H1 (cell line): Measurements from ENCODE around the gene FCRL6. TPM values are rescaled to one million over a fixed set of nuclear protein-coding genes. Genes with fewer than 3 reads are reported as not detected.

Experiments used
- CTCF ChIA-PET: fragments of 300-600 bp; sonication (Branson Sonifier 250); formaldehyde crosslinking; loops from one replicate; lab custom pipeline; 2021; ENCODE audit not compliant: partially characterized antibody; lab: Charles Lee
- POLR2A ChIA-PET: fragments of 300-600 bp; sonication (Branson Sonifier 250); formaldehyde crosslinking; loops from one replicate; lab custom pipeline; 2021; ENCODE audit warnings: inconsistent platforms; ENCODE audit not compliant: partially characterized antibody; lab: Charles Lee
- DNase-seq, 2 experiments: peaks; one replicate each; pipeline versions ENCODE4 v3.0.0 to v3.0.0-alpha.2; 2010 to 2022; ENCODE audit warnings: low spot score in 2 of 2, low read depth in 1 of 2, mixed read lengths in 1 of 2
- FAIRE-seq: peaks from 2 replicates; lab custom pipeline; 2011; peaks lifted over from hg19 to GRCh38; lab: Jason Lieb, UNC
- H2AFZ ChIP-seq: 2 replicates; pipeline ENCODE4 v1.8.1; 2012; ENCODE audit warnings: low read length, inconsistent platforms
- H2AK5ac ChIP-seq: 2 replicates; pipeline ENCODE4 v1.6.1; 2013; ENCODE audit warnings: low read depth, low read length
- H2BK120ac ChIP-seq: replicated peaks from 2 replicates; pipeline ENCODE3; 2013; ENCODE audit warnings: low read depth, low read length, inconsistent platforms
- H2BK12ac ChIP-seq: 2 replicates; pipeline ENCODE4 v1.6.1; 2013; ENCODE audit warnings: low read depth, low read length
- H2BK15ac ChIP-seq: 2 replicates; pipeline ENCODE4 v1.6.1; 2013; ENCODE audit warnings: low read length
- H2BK20ac ChIP-seq: 2 replicates; pipeline ENCODE4 v1.6.1; 2013; ENCODE audit warnings: low read length
- H2BK5ac ChIP-seq: 2 replicates; pipeline ENCODE4 v1.6.1; 2013; ENCODE audit warnings: low read depth, low read length
- H3K14ac ChIP-seq: 2 replicates; pipeline ENCODE4 v1.6.1; 2013; ENCODE audit warnings: inconsistent platforms; ENCODE audit not compliant: insufficient read length
- H3K18ac ChIP-seq: 2 replicates; pipeline ENCODE4 v1.6.1; 2013; ENCODE audit warnings: low read length; ENCODE audit errors: extremely low read depth
- H3K23ac ChIP-seq: 2 replicates; pipeline ENCODE4 v1.6.1; 2013; ENCODE audit warnings: inconsistent platforms; ENCODE audit not compliant: insufficient read length
- H3K23me2 ChIP-seq: 2 replicates; pipeline ENCODE4 v1.6.1; 2013; ENCODE audit warnings: low read depth, low read length
- H3K27ac ChIP-seq: 2 replicates; pipeline ENCODE4 v1.6.1; 2011; ENCODE audit warnings: low read depth, low read length, inconsistent platforms
- H3K27me3 ChIP-seq, 4 experiments: replicated peaks in 1 of 4; 1 replicate in 1 of 4; 2 replicates in 3 of 4; pipeline versions ENCODE4 v1.6.1 to v1.8.1; 2011 to 2013; ENCODE audit warnings: low read length in 3 of 4, mild to moderate bottlenecking in 3 of 4, inconsistent platforms in 2 of 4, mixed read lengths in 2 of 4, moderate library complexity in 1 of 4; ENCODE audit not compliant: control insufficient read depth in 3 of 4, insufficient read depth in 3 of 4; ENCODE audit errors: extremely low read depth in 1 of 4
- H3K36me3 ChIP-seq, 4 experiments: 2 replicates each; pipeline versions ENCODE4 v1.6.1 to v1.8.1; 2011 to 2013; ENCODE audit warnings: mild to moderate bottlenecking in 4 of 4, low read length in 3 of 4, moderate library complexity in 2 of 4, control low read depth in 1 of 4, inconsistent platforms in 1 of 4; ENCODE audit not compliant: insufficient read depth in 4 of 4, control insufficient read depth in 2 of 4
- H3K4ac ChIP-seq: replicated peaks from 2 replicates; pipeline ENCODE3; 2013; ENCODE audit warnings: low read length, low read depth, mixed read lengths, inconsistent platforms; ENCODE audit not compliant: insufficient read length
- H3K4me1 ChIP-seq, 4 experiments: replicated peaks in 1 of 4; 1 replicate in 1 of 4; 2 replicates in 3 of 4; pipeline versions ENCODE4 v1.6.1 to v1.8.1; 2011 to 2013; ENCODE audit warnings: low read length in 3 of 4, inconsistent platforms in 2 of 4, mixed read lengths in 1 of 4; ENCODE audit not compliant: insufficient read depth in 4 of 4, control insufficient read depth in 3 of 4
- H3K4me2 ChIP-seq, 2 experiments: 2 replicates each; pipeline versions ENCODE4 v1.6.1 to v1.8.1; 2011 to 2013; ENCODE audit warnings: low read depth in 2 of 2, low read length in 2 of 2, control low read depth in 1 of 2, inconsistent platforms in 1 of 2, mild to moderate bottlenecking in 1 of 2; ENCODE audit not compliant: insufficient read depth in 1 of 2
- H3K4me3 ChIP-seq, 4 experiments: fragments of 200-600, 300-600 bp in 1 of 4; sonication (generic), shearing (Covaris generic), sonication (Bioruptor Twin) in 1 of 4; 2 replicates each; pipeline versions ENCODE4 v1.5.1 to v1.8.1; 2011 to 2016; ENCODE audit warnings: low read length in 4 of 4, low read depth in 3 of 4, control low read depth in 2 of 4, inconsistent platforms in 2 of 4, mild to moderate bottlenecking in 2 of 4, mixed read lengths in 1 of 4, moderate library complexity in 1 of 4; ENCODE audit not compliant: insufficient read depth in 2 of 4; ENCODE audit errors: extremely low read depth in 1 of 4
- H3K56ac ChIP-seq: replicated peaks from 2 replicates; pipeline ENCODE3; 2013; ENCODE audit warnings: low read depth, mild to moderate bottlenecking, mixed read lengths, low read length, inconsistent platforms; ENCODE audit not compliant: insufficient read length
- H3K79me1 ChIP-seq: 2 replicates; pipeline ENCODE4 v1.6.1; 2013; ENCODE audit warnings: low read depth, low read length, control low read depth
- H3K79me2 ChIP-seq, 2 experiments: 2 replicates each; pipeline versions ENCODE4 v1.6.1 to v1.8.1; 2012 to 2013; ENCODE audit warnings: low read length in 2 of 2, mild to moderate bottlenecking in 2 of 2, inconsistent platforms in 1 of 2; ENCODE audit not compliant: insufficient read depth in 2 of 2, control insufficient read depth in 1 of 2
- H3K9ac ChIP-seq, 4 experiments: replicated peaks in 1 of 4; 1 replicate in 1 of 4; 2 replicates in 3 of 4; pipeline versions ENCODE4 v1.6.1 to v1.8.1; 2011 to 2013; ENCODE audit warnings: low read depth in 3 of 4, low read length in 3 of 4, control low read depth in 2 of 4, mild to moderate bottlenecking in 2 of 4, moderate library complexity in 2 of 4, inconsistent platforms in 1 of 4; ENCODE audit errors: extremely low read depth in 1 of 4
- H3K9me3 ChIP-seq, 2 experiments: 2 replicates each; pipeline versions ENCODE4 v1.6.1 to v1.8.1; 2012 to 2013; ENCODE audit warnings: mild to moderate bottlenecking in 2 of 2, moderate library complexity in 2 of 2, control low read depth in 1 of 2, inconsistent platforms in 1 of 2, low read depth in 1 of 2, low read length in 1 of 2, mixed read lengths in 1 of 2; ENCODE audit not compliant: insufficient read depth in 2 of 2
- H4K20me1 ChIP-seq, 2 experiments: replicated peaks in 1 of 2; 2 replicates each; pipeline versions ENCODE3 to v1.8.1; 2011 to 2013; ENCODE audit warnings: inconsistent platforms in 2 of 2, low read length in 2 of 2, mild to moderate bottlenecking in 1 of 2; ENCODE audit not compliant: insufficient read depth in 2 of 2, control insufficient read depth in 1 of 2
- H4K5ac ChIP-seq: 2 replicates; pipeline ENCODE4 v1.6.1; 2013; ENCODE audit warnings: low read length, low read depth, mixed read lengths, inconsistent platforms; ENCODE audit not compliant: insufficient read length
- H4K8ac ChIP-seq: 2 replicates; pipeline ENCODE4 v1.8.0; 2013; ENCODE audit warnings: mild to moderate bottlenecking, moderate library complexity, low read length, inconsistent platforms; ENCODE audit not compliant: insufficient read depth; ENCODE audit errors: extremely low read depth
- H4K91ac ChIP-seq: replicated peaks from 2 replicates; pipeline ENCODE3; 2013; ENCODE audit warnings: low read length, mixed read lengths, inconsistent platforms; ENCODE audit not compliant: insufficient read length
- RAD21 ChIP-seq, 2 experiments: IDR thresholded peaks in 1 of 2; conservative IDR thresholded peaks in 1 of 2; 2 replicates each; pipeline ENCODE4 v1.6.1; 2011; ENCODE audit warnings: low read depth in 2 of 2, low read length in 2 of 2, improper control_type of control experiment in 1 of 2, inconsistent platforms in 1 of 2, mild to moderate bottlenecking in 1 of 2, moderate library complexity in 1 of 2
- RBBP5 ChIP-seq: IDR thresholded peaks from 2 replicates; pipeline ENCODE4 v1.7.1; 2012; ENCODE audit warnings: low read depth, mild to moderate bottlenecking, inconsistent platforms, low read length, moderate library complexity, borderline replicate concordance
- SRF ChIP-seq: IDR thresholded peaks from 2 replicates; pipeline ENCODE4 v1.6.1; 2011; ENCODE audit warnings: mild to moderate bottlenecking, low read depth, low read length, moderate library complexity
- USF2 ChIP-seq: IDR thresholded peaks from 2 replicates; pipeline ENCODE4 v1.6.1; 2011; ENCODE audit warnings: low read length, improper control_type of control experiment
- WGBS, 2 experiments: shearing (Covaris generic) in 1 of 2; methylation state at CpG; one replicate each; pipeline versions ENCODE4 v1.1.6 to v1.1.7; 2013 to 2015; ENCODE audit warnings: low lambda C conversion rate in 2 of 2, mixed read lengths in 2 of 2, inconsistent platforms in 1 of 2, low coverage in 1 of 2, missing lambda C conversion rate in 1 of 2; ENCODE audit not compliant: insufficient replicate concordance in 2 of 2, insufficient coverage in 1 of 2, insufficient read length in 1 of 2; ENCODE audit errors: extremely low coverage in 1 of 2, missing lambda C conversion rate in 1 of 2; 5-methylcytosine and 5-hydroxymethylcytosine counted together
- polyA plus RNA-seq, 7 experiments: library from polyadenylated mRNA; depleted of rRNA in 3 of 7; stranded (reverse) in 5 of 7; unstranded in 2 of 7; fragments of >200 nt in 5 of 7; fragments of 200-250 nt in 2 of 7; gene quantifications; 1 replicate in 5 of 7; 2 replicates in 1 of 7; 4 replicates in 1 of 7; pipeline versions ENCODE4 v1.2.1 to v1.2.3, GENCODE V29; 2011 to 2013; ENCODE audit warnings: missing spikeins in 2 of 7, mixed read lengths in 2 of 7
- total RNA-seq: library from RNA; stranded (reverse); fragmentation: NEBNext Ultra II Directional; extraction: Animal tissue kit (Norgen Biotek cat#: 25700); gene quantifications from 2 replicates; pipeline ENCODE4 v1.2.1, GENCODE V29; 2021

FCRL6 gene
- total and polyA plus RNA-seq, 2 of the 8 experiments (the other 6 are each of a cell fraction or from before 2014, with no cell fraction given), result not detected

- H3K23ac ChIP-seq, result no peak overlapping the region
- ChIA-PET POLR2A (no interaction called here), CTCF (interaction anchor here (0.8 to 6.2 kb wide), 7 partner anchors 10 to 574 kb away, joined by 3 to 38 read pairs (median 4); no protein-coding TSS in a partner anchor)
- no peak overlapping the region for H2AFZ ChIP-seq
- H3K4ac ChIP-seq, result no peak overlapping the region
- no peak overlapping the region for H3K9ac ChIP-seq
- no peak for FAIRE-seq
- no peak overlapping the region for H4K5ac ChIP-seq
- no peak overlapping the region for H3K18ac ChIP-seq
- H4K91ac ChIP-seq, result no peak overlapping the region
- no peak overlapping the region for H3K27ac ChIP-seq
- no peak for DNase-seq
- no peak overlapping the region for H3K56ac ChIP-seq
- H3K9me3 ChIP-seq, result no peaks in the 10 kb centered on the region
- no peaks in the 10 kb centered on the region for H4K20me1 ChIP-seq
- H2BK120ac ChIP-seq, result no peak overlapping the region
- peaks cover 4% of the 10 kb centered on the region; the same call in 1 of the 2 replicates for H3K23me2 ChIP-seq
- no peak overlapping the region for H3K14ac ChIP-seq
- H3K27me3 ChIP-seq, result no peaks in the 10 kb centered on the region
- H2BK20ac ChIP-seq, result no peak overlapping the region
- H4K8ac ChIP-seq, result no peak overlapping the region
- H2BK5ac ChIP-seq, result no peak overlapping the region
- 80% methylated on average over 3 of the region's 3 CpGs; no CpG with 5 or more reads in 1 of the 2 experiments for WGBS, 2 experiments
- no peaks in the 10 kb centered on the region; the same call in 1 of the 2 replicates for H3K79me1 ChIP-seq
- no peak overlapping the region for H3K4me3 ChIP-seq
- no peak overlapping the region for H3K4me2 ChIP-seq
- no peak overlapping the region for H2BK15ac ChIP-seq
- no peak overlapping the region for H2BK12ac ChIP-seq
- H3K79me2 ChIP-seq, result no peaks in the 10 kb centered on the region
- peaks cover 2 to 17% (median 7%) of the 10 kb centered on the region in 4 experiments; a peak in 3 of 7 replicates for H3K4me1 ChIP-seq
- no peaks in the 10 kb centered on the region; a peak in 1 of 8 replicates for H3K36me3 ChIP-seq
- TF ChIP-seq RBBP5 (no peak), RAD21 (IDR thresholded peaks at IDR 0.05 in 1 of 2, conservative IDR thresholded peaks at IDR 0.05 in 1 of 2; ENCODE audit: low read depth in 2 of 2, low read length in 2 of 2) (no peak), SRF (no peak), USF2 (no peak)
- H2AK5ac ChIP-seq, result no peak overlapping the region
Observed at GRCh38 chr1:159786966-159787365, 15.2 kb upstream of the FCRL6 start.
